SU-DHL-6 (cell line): ENCODE results near the gene UBB.

Experiments
- H2AFZ ChIP-seq: fragments of 200-600 bp; sonication (generic); 2 replicates; pipeline ENCODE4 v1.6.1; 2014; ENCODE audit warnings: low read depth, mild to moderate bottlenecking, moderate library complexity, mixed read lengths, antibody characterized with exemption, low read length; ENCODE audit not compliant: severe bottlenecking
- H3F3A ChIP-seq: fragments of 200-600 bp; shearing (Covaris generic); 2 replicates; pipeline ENCODE4 v1.6.0; 2016; ENCODE audit warnings: antibody characterized with exemption, mild to moderate bottlenecking; ENCODE audit not compliant: insufficient read depth
- H3K27ac ChIP-seq: fragments of 200-600 bp; sonication (generic); 2 replicates; pipeline ENCODE4 v1.5.1; 2016; ENCODE audit warnings: low read depth, mild to moderate bottlenecking, low read length, moderate library complexity, mixed read lengths
- H3K27me3 ChIP-seq: fragments of 200-600 bp; sonication (generic), shearing (Covaris generic); 2 replicates; pipeline ENCODE4 v1.6.0; 2014; ENCODE audit warnings: mild to moderate bottlenecking, low read length
- H3K36me3 ChIP-seq: fragments of 200-600 bp; sonication (generic); 2 replicates; pipeline ENCODE4 v1.6.1; 2014; ENCODE audit warnings: mild to moderate bottlenecking, low read length, mixed read lengths
- H3K4me2 ChIP-seq: fragments of 300-600, 200-600 bp; shearing (Covaris generic), sonication (generic); 2 replicates; pipeline ENCODE4 v1.6.0; 2014; ENCODE audit warnings: low read length, low read depth, mild to moderate bottlenecking; ENCODE audit not compliant: poor library complexity, severe bottlenecking
- H3K4me3 ChIP-seq: fragments of 200-600 bp; sonication (generic); 2 replicates; pipeline ENCODE4 v1.5.1; 2014; ENCODE audit warnings: antibody characterized with exemption, low read length, mild to moderate bottlenecking, mixed read lengths; ENCODE audit not compliant: insufficient read depth, poor library complexity, severe bottlenecking
- H3K79me2 ChIP-seq: fragments of 200-600 bp; sonication (generic); 2 replicates; pipeline ENCODE4 v1.6.1; 2014; ENCODE audit warnings: mild to moderate bottlenecking, low read length, moderate library complexity; ENCODE audit not compliant: insufficient read depth
- H3K9ac ChIP-seq: fragments of 200-600 bp; sonication (generic); 2 replicates; pipeline ENCODE4 v1.7.0; 2014; ENCODE audit warnings: mild to moderate bottlenecking, low read length
- H3K9me2 ChIP-seq: fragments of 200-600 bp; sonication (generic); replicated peaks from 2 replicates; pipeline ENCODE4 v1.6.1; 2014; ENCODE audit warnings: low read length; ENCODE audit not compliant: insufficient read depth
- H3K9me3 ChIP-seq: fragments of 200-600 bp; sonication (generic); 2 replicates; pipeline ENCODE4 v1.6.1; 2014; ENCODE audit warnings: low read length, mixed read lengths; ENCODE audit not compliant: insufficient read depth
- H4K20me1 ChIP-seq: fragments of 200-600 bp; sonication (generic); 2 replicates; pipeline ENCODE4 v1.6.1; 2014; ENCODE audit warnings: low read depth, mild to moderate bottlenecking, antibody characterized with exemption, low read length, moderate library complexity, mixed read lengths
- EZH2phosphoT487 ChIP-seq: fragments of 200-600 bp; sonication (generic), shearing (Covaris generic); conservative IDR thresholded peaks from 2 replicates; pipeline ENCODE4 v1.6.1; 2018; ENCODE audit warnings: mild to moderate bottlenecking, antibody characterized with exemption, low read length, moderate library complexity, mixed read lengths
- TF ChIP-seq, protein P1 (sequence below): fragments of 200-600 bp; sonication (generic); IDR thresholded peaks from one replicate; pipeline ENCODE4 v1.5.1; 2017; ENCODE audit warnings: antibody characterized with exemption, mild to moderate bottlenecking, low read length, moderate library complexity; ENCODE audit not compliant: insufficient read depth, poor library complexity, severe bottlenecking

Gene UBB

DNA sequence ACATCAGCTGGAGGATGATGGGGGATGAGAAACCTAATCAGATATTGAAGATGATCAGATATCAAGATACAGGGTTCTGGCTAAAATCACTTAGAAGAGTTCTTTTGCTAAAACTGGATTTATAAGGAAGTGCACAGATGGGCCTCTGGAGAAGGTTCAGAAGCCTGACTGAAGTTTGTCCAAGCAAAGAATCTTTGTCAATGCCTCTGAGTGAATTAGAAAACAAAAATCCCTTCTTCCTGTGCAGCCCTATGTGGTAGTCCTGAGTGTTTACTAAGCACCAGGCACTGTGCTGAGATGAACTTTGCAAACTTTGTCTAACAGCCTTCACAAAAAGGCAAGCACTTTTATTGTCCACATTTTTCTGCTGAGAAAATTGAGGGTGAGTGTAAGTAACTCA is 16.3 kb upstream of the UBB start:
- Histone ChIP-seq H3F3A (no peaks in the 10 kb centered on the region), H4K20me1 (no peaks in the 10 kb centered on the region), H3K27ac (no peak overlapping the region), H3K9me3 (no peaks in the 10 kb centered on the region), H3K79me2 (no peaks in the 10 kb centered on the region), H3K27me3 (no peaks in the 10 kb centered on the region), H3K36me3 (no peaks in the 10 kb centered on the region), H3K4me2 (no peak overlapping the region), H2AFZ (no peak overlapping the region), H3K4me3 (no peak overlapping the region), H3K9me2 (no peaks in the 10 kb centered on the region), H3K9ac (no peak overlapping the region)
- TF ChIP-seq EZH2phosphoT487 = no peak
- TF ChIP-seq, protein P1, sequence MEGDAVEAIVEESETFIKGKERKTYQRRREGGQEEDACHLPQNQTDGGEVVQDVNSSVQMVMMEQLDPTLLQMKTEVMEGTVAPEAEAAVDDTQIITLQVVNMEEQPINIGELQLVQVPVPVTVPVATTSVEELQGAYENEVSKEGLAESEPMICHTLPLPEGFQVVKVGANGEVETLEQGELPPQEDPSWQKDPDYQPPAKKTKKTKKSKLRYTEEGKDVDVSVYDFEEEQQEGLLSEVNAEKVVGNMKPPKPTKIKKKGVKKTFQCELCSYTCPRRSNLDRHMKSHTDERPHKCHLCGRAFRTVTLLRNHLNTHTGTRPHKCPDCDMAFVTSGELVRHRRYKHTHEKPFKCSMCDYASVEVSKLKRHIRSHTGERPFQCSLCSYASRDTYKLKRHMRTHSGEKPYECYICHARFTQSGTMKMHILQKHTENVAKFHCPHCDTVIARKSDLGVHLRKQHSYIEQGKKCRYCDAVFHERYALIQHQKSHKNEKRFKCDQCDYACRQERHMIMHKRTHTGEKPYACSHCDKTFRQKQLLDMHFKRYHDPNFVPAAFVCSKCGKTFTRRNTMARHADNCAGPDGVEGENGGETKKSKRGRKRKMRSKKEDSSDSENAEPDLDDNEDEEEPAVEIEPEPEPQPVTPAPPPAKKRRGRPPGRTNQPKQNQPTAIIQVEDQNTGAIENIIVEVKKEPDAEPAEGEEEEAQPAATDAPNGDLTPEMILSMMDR = no peak

DNA sequence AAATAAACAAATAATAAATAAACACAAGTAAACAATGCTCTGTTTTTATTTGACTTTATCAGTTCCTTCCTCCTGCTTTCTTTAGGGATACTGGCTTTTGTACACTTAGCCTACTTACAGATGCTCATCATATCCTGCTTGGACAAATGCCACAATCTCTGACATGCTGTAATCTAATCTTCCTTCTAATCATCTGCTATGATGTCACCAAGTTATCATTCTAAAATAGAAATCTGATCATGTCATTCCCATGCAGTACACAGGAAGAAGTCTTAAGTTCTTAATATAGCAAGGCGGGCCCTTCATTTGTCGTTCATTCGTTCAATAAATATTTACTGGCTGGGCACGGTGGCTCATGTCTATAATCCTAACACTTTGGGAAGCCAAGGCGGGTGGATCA is 9.1 kb upstream of the UBB start:
- H3K4me2 ChIP-seq = no peak overlapping the region
- H4K20me1 ChIP-seq = no peaks in the 10 kb centered on the region
- H3K79me2 ChIP-seq = no peaks in the 10 kb centered on the region
- no peak overlapping the region for H3K9ac ChIP-seq
- no peak overlapping the region for H3K4me3 ChIP-seq
- no peaks in the 10 kb centered on the region for H3F3A ChIP-seq
- TF ChIP-seq, protein P1 = no peak
- TF ChIP-seq EZH2phosphoT487 = no peak
- H3K27me3 ChIP-seq = no peaks in the 10 kb centered on the region
- no peak overlapping the region for H2AFZ ChIP-seq
- H3K9me2 ChIP-seq = no peaks in the 10 kb centered on the region
- H3K9me3 ChIP-seq = no peaks in the 10 kb centered on the region
- no peak overlapping the region for H3K27ac ChIP-seq
- H3K36me3 ChIP-seq = no peaks in the 10 kb centered on the region

DNA sequence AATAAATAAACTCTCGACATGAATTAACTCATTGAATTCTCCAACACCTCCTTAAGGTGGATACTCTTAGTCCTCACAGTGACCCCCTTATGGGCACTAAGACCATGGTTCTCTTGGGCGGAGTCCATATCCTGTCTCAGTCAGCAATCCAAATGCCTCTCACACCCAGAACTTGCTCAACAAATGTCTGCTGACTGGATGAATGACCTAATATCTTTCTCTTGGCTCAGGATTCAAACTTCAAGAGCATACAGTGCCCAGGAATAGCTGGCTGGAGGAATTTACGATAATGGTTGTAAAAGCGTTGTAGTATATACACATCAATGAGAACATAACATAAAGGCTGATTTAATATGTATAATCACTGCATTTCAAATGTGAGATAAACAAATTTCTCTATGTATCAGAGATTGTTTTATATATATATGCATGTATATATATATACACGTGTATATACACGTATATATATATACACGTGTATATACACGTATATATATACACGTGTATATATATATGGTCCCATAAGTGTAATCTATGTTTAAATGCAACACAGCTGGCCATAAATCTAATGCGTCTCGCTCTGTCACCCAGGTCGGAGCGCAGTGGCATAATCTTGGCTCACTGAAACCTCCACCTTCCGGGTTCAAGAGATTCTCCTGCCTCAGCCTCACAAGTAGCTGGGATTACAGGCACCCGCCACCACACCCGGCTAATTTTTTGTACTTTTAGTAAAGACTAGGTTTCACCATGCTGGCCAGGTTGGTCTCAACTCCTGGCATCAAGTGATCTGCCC is 6.5 kb upstream of the UBB start:
- TF ChIP-seq, protein P1 = no peak
- TF ChIP-seq EZH2phosphoT487 = no peak
- H3K36me3 ChIP-seq = no peaks in the 10 kb centered on the region
- H3K27me3 ChIP-seq = no peaks in the 10 kb centered on the region
- H3K9me3 ChIP-seq = no peaks in the 10 kb centered on the region
- H3F3A ChIP-seq = 0 out of 2 replicates have a peak, but pooled peaks cover 4% of the 10 kb centered on the region
- H4K20me1 ChIP-seq = no peaks in the 10 kb centered on the region
- no peaks in the 10 kb centered on the region for H3K79me2 ChIP-seq
- no peak overlapping the region for H3K4me2 ChIP-seq
- H3K27ac ChIP-seq = no peak overlapping the region
- no peaks in the 10 kb centered on the region for H3K9me2 ChIP-seq
- no peak overlapping the region for H2AFZ ChIP-seq
- no peak overlapping the region for H3K4me3 ChIP-seq
- H3K9ac ChIP-seq = no peak overlapping the region
